Kidney (tissue), 14 donors: ENCODE results near the gene FGFBP3. TPM values are rescaled to one million over a fixed set of nuclear protein-coding genes. Genes with fewer than 3 reads are reported as not detected.

ENCODE experiments used
- DNase-seq, 5 donors: peaks; one replicate each; pipeline ENCODE4 v3.0.0-alpha.2; 2013 to 2020
- FAIRE-seq: peaks from 2 replicates; lab custom pipeline; 2012; peaks lifted over from hg19 to GRCh38; lab: Jason Lieb, UNC
- H3K27ac ChIP-seq, 2 donors: one replicate each; pipeline ENCODE4 v1.7.0; 2013; ENCODE audit warnings: low read depth in 2 of 2, low read length in 2 of 2, inconsistent platforms in 1 of 2
- H3K27me3 ChIP-seq: one replicate; pipeline ENCODE4 v1.7.1; 2013; ENCODE audit warnings: low read length, inconsistent platforms; ENCODE audit not compliant: control insufficient read depth, insufficient read depth
- H3K36me3 ChIP-seq, 3 donors: one replicate each; pipeline versions ENCODE4 v1.7.0 to v1.7.1; 2013; ENCODE audit warnings: low read length in 3 of 3, control low read depth in 1 of 3, inconsistent platforms in 1 of 3; ENCODE audit not compliant: insufficient read depth in 3 of 3, control insufficient read depth in 2 of 3
- H3K4me1 ChIP-seq, 3 donors: one replicate each; pipeline versions ENCODE4 v1.7.0 to v1.7.1; 2013; ENCODE audit warnings: low read length in 3 of 3, inconsistent platforms in 1 of 3, low read depth in 1 of 3; ENCODE audit not compliant: control insufficient read depth in 2 of 3, insufficient read depth in 2 of 3
- H3K4me3 ChIP-seq, 3 donors: one replicate each; pipeline versions ENCODE4 v1.7.0 to v1.8.1; 2013; ENCODE audit warnings: low read length in 3 of 3, control low read depth in 1 of 3, inconsistent platforms in 1 of 3
- H3K9ac ChIP-seq, 3 donors: one replicate each; pipeline versions ENCODE4 v1.7.0 to v1.7.1; 2013; ENCODE audit warnings: low read length in 3 of 3, control low read depth in 1 of 3, inconsistent platforms in 1 of 3
- H3K9me3 ChIP-seq, 3 donors: one replicate each; pipeline versions ENCODE4 v1.7.0 to v1.7.1; 2013; ENCODE audit warnings: low read length in 3 of 3, control low read depth in 1 of 3, inconsistent platforms in 1 of 3; ENCODE audit not compliant: control insufficient read depth in 2 of 3, insufficient read depth in 1 of 3
- CTCF ChIP-seq: IDR thresholded peaks from 3 replicates; pipeline ENCODE4 v1.5.1; 2012; ENCODE audit warnings: mild to moderate bottlenecking, moderate library complexity, borderline replicate concordance; ENCODE audit not compliant: insufficient read depth; ENCODE audit errors: extremely low read depth
- intact Hi-C: fragments of 100-400 bp; cut with DNase I; formaldehyde crosslinking; loops from one replicate; pipeline ENCODE4 v1.11.1; 2022
- polyA plus RNA-seq: library from polyadenylated mRNA; stranded (reverse); fragments of 350-450 nt; fragmentation: Illumina TruSeq; extraction: RNeasy Lipid Tissue Mini Kit (QIAGEN cat#74804); gene quantifications from one replicate; pipeline ENCODE4 v1.2.3, GENCODE V29; 2014; ENCODE audit warnings: low read depth, low replicate concordance; ENCODE audit not compliant: insufficient read depth
- total RNA-seq: library from RNA; stranded (reverse); fragmentation: NEBNext Ultra II Directional; extraction: Animal tissue kit (Norgen Biotek cat#: 25700); gene quantifications from one replicate; pipeline ENCODE4 v1.2.1, GENCODE V29; 2021
- donor health status: control.
- donor health status: control.
- donor health status: control.
- donor health status: control.
- donor health status: control.
- donor health status: DM: yes; HTN: yes; CAD: no.
- donor health status: Normal renal cell carcinoma (clear cell type).

Gene FGFBP3
- total and polyA plus RNA-seq, 2 donors from 2014 or later, result 1.3 to 2.7 TPM

GRCh38 chr10:91907033-91907594, 2.2 kb downstream of the FGFBP3 start:
- H3K9me3 ChIP-seq, result no peaks in the 10 kb centered on the region
- no peak for TF ChIP-seq CTCF
- intact Hi-C loops, result no loop called here
- H3K4me1 ChIP-seq, result no peaks in the 10 kb centered on the region
- H3K27me3 ChIP-seq, result no peaks in the 10 kb centered on the region
- no peak for FAIRE-seq
- no peak overlapping the region for H3K27ac ChIP-seq
- no peak for DNase-seq
- H3K4me3 ChIP-seq, result no peak overlapping the region
- no peaks in the 10 kb centered on the region for H3K36me3 ChIP-seq
- H3K9ac ChIP-seq, result no peak overlapping the region

GRCh38 chr10:91901784-91902677, 7.3 kb downstream of the FGFBP3 start:
- Histone ChIP-seq H3K36me3 (no peaks in the 10 kb centered on the region), H3K4me1 (no peaks in the 10 kb centered on the region), H3K9ac (no peak overlapping the region), H3K27ac (no peak overlapping the region), H3K27me3 (no peaks in the 10 kb centered on the region), H3K9me3 (no peaks in the 10 kb centered on the region), H3K4me3 (no peak overlapping the region)
- no peak for DNase-seq
- intact Hi-C loops, result no loop called here
- FAIRE-seq, result no peak
- no peak for TF ChIP-seq CTCF

GRCh38 chr10:91897421-91897820, 11.9 kb downstream of the FGFBP3 start:
- FAIRE-seq (no peak), DNase-seq (no peak)
- no peak for TF ChIP-seq CTCF
- no peaks in the 10 kb centered on the region for H3K36me3 ChIP-seq
- intact Hi-C loops, result no loop called here
- H3K9me3 ChIP-seq, result no peaks in the 10 kb centered on the region
- H3K4me1 ChIP-seq, result no peaks in the 10 kb centered on the region
- no peak overlapping the region for H3K27ac ChIP-seq
- H3K27me3 ChIP-seq, result no peaks in the 10 kb centered on the region
- no peak overlapping the region for H3K9ac ChIP-seq
- H3K4me3 ChIP-seq, result no peak overlapping the region
